Stomach (tissue), 9 donors: ENCODE data around the gene RIPOR3. TPM values are rescaled to one million over a fixed set of nuclear protein-coding genes. Genes with fewer than 3 reads are reported as not detected.
A peak's percentile ranks its signal among the peaks of the same experiment; 100 is the strongest.

Experiments used
- DNase-seq, 2 donors: peaks; one replicate each; pipeline versions ENCODE4 v3.0.0 to v3.0.0-alpha.2; 2013 to 2019
- H3K27ac ChIP-seq, 5 donors: fragments of 200-600 bp in 4 of 5; sonication (generic) in 4 of 5; one replicate each; pipeline ENCODE4 v1.5.1; 2013 to 2019; ENCODE audit warnings: mild to moderate bottlenecking in 1 of 5, moderate library complexity in 1 of 5
- H3K27me3 ChIP-seq, 3 donors: fragments of 200-600 bp; sonication (generic); one replicate each; pipeline ENCODE4 v1.5.1; 2017 to 2019; ENCODE audit warnings: mixed run types in 1 of 3
- H3K36me3 ChIP-seq, 4 donors: fragments of 200-600 bp; sonication (generic); 1 replicate in 3 of 4; 2 replicates in 1 of 4; pipeline ENCODE4 v1.5.1; 2016 to 2019
- H3K4me1 ChIP-seq, 4 donors: fragments of 200-600 bp; sonication (generic); one replicate each; pipeline ENCODE4 v1.5.1; 2016 to 2019
- H3K4me3 ChIP-seq, 4 donors: fragments of 200-600 bp; sonication (generic) in 3 of 4; one replicate each; pipeline ENCODE4 v1.5.1; 2016 to 2019; ENCODE audit warnings: mild to moderate bottlenecking in 1 of 4
- H3K9me3 ChIP-seq, 4 donors: fragments of 200-600 bp; sonication (generic); one replicate each; pipeline ENCODE4 v1.5.1; 2016 to 2019
- CTCF ChIP-seq, 7 experiments: fragments of 450-650 bp in 4 of 7; fragments of 200-600 bp in 3 of 7; sonication (generic) in 3 of 7; IDR thresholded peaks; one replicate each; pipeline ENCODE4 v1.5.1; 2016 to 2019; ENCODE audit warnings: antibody characterized with exemption in 7 of 7, control low read depth in 2 of 7, mild to moderate bottlenecking in 1 of 7
- EP300 ChIP-seq: sonication (generic); formaldehyde crosslinking; IDR thresholded peaks from one replicate; pipeline ENCODE4 v1.6.1; 2017; ENCODE audit warnings: antibody characterized with exemption
- POLR2A ChIP-seq, 4 donors: fragments of 450-650 bp; IDR thresholded peaks; one replicate each; pipeline ENCODE4 v1.6.1; 2016; ENCODE audit warnings: antibody characterized with exemption in 4 of 4, control low read depth in 2 of 4, mild to moderate bottlenecking in 1 of 4, moderate library complexity in 1 of 4
- POLR2AphosphoS5 ChIP-seq, 3 donors: sonication (generic); formaldehyde crosslinking; IDR thresholded peaks; one replicate each; pipeline ENCODE4 v1.6.1; 2016; ENCODE audit warnings: antibody characterized with exemption in 3 of 3
- WGBS, 5 donors: extraction: QIAGEN DNeasy Blood & Tissue Kit in 3 of 5; methylation state at CpG; one replicate each; pipeline versions ENCODE4 v1.1.5 to v1.1.7; 2013 to 2018; 5-methylcytosine and 5-hydroxymethylcytosine counted together
- intact Hi-C: fragments of 100-400 bp; cut with DNase I; formaldehyde crosslinking; loops from one replicate; pipeline ENCODE4 v1.15.1; 2023; ENCODE audit warnings: low total_unique reads
- polyA plus RNA-seq, 3 donors: library from polyadenylated mRNA; stranded (reverse); fragments of 200-250 nt; gene quantifications; one replicate each; pipeline ENCODE4 v1.2.3, GENCODE V29; 2013
- total RNA-seq, 5 donors: library from RNA; depleted of rRNA; stranded (reverse); fragments of >200 nt; gene quantifications; one replicate each; pipeline versions ENCODE4 v1.1.0 to v1.2.3, GENCODE V29; 2014 to 2016
- donor health status: healthy with polysubstance abuse.
- donor health status: Bipolar disorder and iron deficiency.
- donor health status: healthy.

The RIPOR3 gene
- total and polyA plus RNA-seq, 8 donors: 4.4 to 61.1 (median 8.2) TPM

GRCh38 chr20:50586531-50587232 is 104.7 kb downstream of the RIPOR3 start:
- TF ChIP-seq CTCF (IDR thresholded peaks at IDR 0.05) (no peak), POLR2A (IDR thresholded peaks at IDR 0.05) (no peak), POLR2AphosphoS5 (IDR thresholded peaks at IDR 0.05) (no peak), EP300 (no peak)
- H3K27ac ChIP-seq: no peak overlapping the region
- no peak for DNase-seq
- intact Hi-C loops: no loop called here
- no peaks in the 10 kb centered on the region for H3K27me3 ChIP-seq
- H3K9me3 ChIP-seq: no peaks in the 10 kb centered on the region
- peaks cover 0 to 16% (median 6%) of the 10 kb centered on the region in 4 donors for H3K4me1 ChIP-seq
- peaks cover 37 to 87% (median 81%) of the 10 kb centered on the region in 4 donors for H3K36me3 ChIP-seq
- no peak overlapping the region for H3K4me3 ChIP-seq
- WGBS, 5 donors: 87 to 94% (median 91%) methylated on average over 10 to 13 of the region's 13 CpGs

- TF ChIP-seq POLR2A (IDR thresholded peaks at IDR 0.05) (no peak), POLR2AphosphoS5 (IDR thresholded peaks at IDR 0.05) (no peak)
- intact Hi-C loops: no loop called here
- DNase-seq: no peak
- Histone ChIP-seq H3K9me3 (no peaks in the 10 kb centered on the region), H3K4me1 (peaks cover 0 to 10% (median 3%) of the 10 kb centered on the region in 4 donors), H3K4me3 (no peak overlapping the region), H3K27me3 (no peaks in the 10 kb centered on the region), H3K27ac (no peak overlapping the region), H3K36me3 (peaks cover 45 to 91% (median 90%) of the 10 kb centered on the region in 4 donors)
- 86 to 95% (median 92%) methylated on average over 6 to 9 of the region's 9 CpGs for WGBS, 5 donors
Measured at GRCh38 chr20:50585678-50586077, 105.7 kb downstream of the RIPOR3 start.

GRCh38 chr20:50585214-50585613 is 106.1 kb downstream of the RIPOR3 start:
- intact Hi-C loops: no loop called here
- no peaks in the 10 kb centered on the region for H3K27me3 ChIP-seq
- H3K4me3 ChIP-seq: no peak overlapping the region
- peaks cover 45 to 93% (median 91%) of the 10 kb centered on the region in 4 donors for H3K36me3 ChIP-seq
- no peak overlapping the region for H3K27ac ChIP-seq
- peaks cover 0 to 10% (median 3%) of the 10 kb centered on the region in 4 donors for H3K4me1 ChIP-seq
- WGBS, 5 donors: 70 to 84% (median 78%) methylated on average over 5 of the region's 5 CpGs
- TF ChIP-seq POLR2AphosphoS5 (IDR thresholded peaks at IDR 0.05): no peak
- no peak for DNase-seq
- H3K9me3 ChIP-seq: no peaks in the 10 kb centered on the region

GRCh38 chr20:50584687-50585086 is 106.7 kb downstream of the RIPOR3 start:
- Histone ChIP-seq H3K27me3 (no peaks in the 10 kb centered on the region), H3K4me3 (no peak overlapping the region), H3K4me1 (peaks cover 0 to 10% (median 3%) of the 10 kb centered on the region in 4 donors), H3K36me3 (peaks cover 44 to 94% (median 91%) of the 10 kb centered on the region in 4 donors), H3K9me3 (no peaks in the 10 kb centered on the region), H3K27ac (no peak overlapping the region)
- DNase-seq: no peak
- intact Hi-C loops: no loop called here
- TF ChIP-seq POLR2AphosphoS5 (IDR thresholded peaks at IDR 0.05) (no peak), CTCF (IDR thresholded peaks at IDR 0.05) (no peak), EP300 (no peak), POLR2A (IDR thresholded peaks at IDR 0.05) (no peak)
- 75 to 93% (median 85%) methylated on average over 2 of the region's 2 CpGs for WGBS, 5 donors

GRCh38 chr20:50583442-50584150 is 107.7 kb downstream of the RIPOR3 start:
- H3K9me3 ChIP-seq: no peaks in the 10 kb centered on the region
- no peaks in the 10 kb centered on the region for H3K27me3 ChIP-seq
- no peak for TF ChIP-seq POLR2AphosphoS5 (IDR thresholded peaks at IDR 0.05)
- TF ChIP-seq CTCF (IDR thresholded peaks at IDR 0.05): no peak
- intact Hi-C loops: no loop called here
- no peak overlapping the region for H3K4me3 ChIP-seq
- H3K4me1 ChIP-seq: peaks cover 0 to 10% (median 3%) of the 10 kb centered on the region in 4 donors
- WGBS, 5 donors: 83 to 93% (median 88%) methylated on average over 15 of the region's 15 CpGs
- H3K27ac ChIP-seq: peak overlapping the region in 1 of 5 donors; percentile 7
- peaks cover 50 to 98% (median 96%) of the 10 kb centered on the region in 4 donors for H3K36me3 ChIP-seq
- no peak for DNase-seq
